HG02981 (cell line): ENCODE data around the gene FCGR1A.
A peak's percentile ranks its signal among the peaks of the same experiment; 100 is the strongest.
"Not testable (repeated sequence)": the region's sequence is repeated elsewhere in the genome, so short reads cannot be mapped to it uniquely, and the experiment has no call there.

Source experiments
- ATAC-seq: cut with Tn5 transposase; IDR thresholded peaks from one replicate; pipeline ENCODE4 v1.9.1; 2021; ENCODE audit warnings: mild to moderate bottlenecking, moderate library complexity; ENCODE audit not compliant: unreplicated experiment

Gene FCGR1A

GRCh38 chr1:149775510-149776147 lies 6.9 kb upstream of the FCGR1A start:
- not testable (repeated sequence) for ATAC-seq

GRCh38 chr1:149777084-149777483 lies 5.4 kb upstream of the FCGR1A start:
- ATAC-seq: not testable (repeated sequence)

- not testable (repeated sequence) for ATAC-seq
Observed at GRCh38 chr1:149778313-149778712, 4.2 kb upstream of the FCGR1A start.

GRCh38 chr1:149781413-149781984 lies 995 bp upstream of the FCGR1A start:
- not testable (repeated sequence) for ATAC-seq

GRCh38 chr1:149783289-149783688 lies 795 bp downstream of the FCGR1A start:
- ATAC-seq: not testable (repeated sequence)

- not testable (repeated sequence) for ATAC-seq
Observed at GRCh38 chr1:149783868-149784267, 1.4 kb downstream of the FCGR1A start.

- ATAC-seq: not testable (repeated sequence)
Observed at GRCh38 chr1:149787688-149788451, 5.4 kb downstream of the FCGR1A start.

GRCh38 chr1:149792502-149792901 lies 10.0 kb downstream of the FCGR1A start:
- ATAC-seq: peak; percentile 71

- ATAC-seq: peak; percentile 81
Observed at GRCh38 chr1:149792912-149793515, 10.5 kb downstream of the FCGR1A start.

GRCh38 chr1:149793885-149794284 lies 11.4 kb downstream of the FCGR1A start:
- not testable (repeated sequence) for ATAC-seq

GRCh38 chr1:149801628-149802027 lies 19.1 kb downstream of the FCGR1A start:
- not testable (repeated sequence) for ATAC-seq

GRCh38 chr1:149804417-149805080 lies 22.1 kb downstream of the FCGR1A start:
- ATAC-seq: not testable (repeated sequence)

- not testable (repeated sequence) for ATAC-seq
Observed at GRCh38 chr1:149810697-149811405, 28.4 kb downstream of the FCGR1A start.

GRCh38 chr1:149811514-149811889 lies 29.0 kb downstream of the FCGR1A start:
- ATAC-seq: peak; percentile 29

- ATAC-seq: peak; percentile 74
Observed at GRCh38 chr1:149811890-149812829, 29.7 kb downstream of the FCGR1A start.

GRCh38 chr1:149812893-149813801 lies 30.7 kb downstream of the FCGR1A start:
- ATAC-seq: peak; percentile 33

- not testable (repeated sequence) for ATAC-seq
Observed at GRCh38 chr1:149820387-149820786, 37.9 kb downstream of the FCGR1A start.

- not testable (repeated sequence) for ATAC-seq
Observed at GRCh38 chr1:149826555-149826954, 44.1 kb downstream of the FCGR1A start.
